GM19328 (cell line): ENCODE data around the gene HSFX4.
"Not testable (repeated sequence)": the region's sequence is repeated elsewhere in the genome, so short reads cannot be mapped to it uniquely, and the experiment has no call there.

Source experiments
- ATAC-seq: cut with Tn5 transposase; IDR thresholded peaks from one replicate; pipeline ENCODE4 v1.9.1; 2021; ENCODE audit warnings: mild to moderate bottlenecking, moderate library complexity; ENCODE audit not compliant: unreplicated experiment

Gene HSFX4, protein sequence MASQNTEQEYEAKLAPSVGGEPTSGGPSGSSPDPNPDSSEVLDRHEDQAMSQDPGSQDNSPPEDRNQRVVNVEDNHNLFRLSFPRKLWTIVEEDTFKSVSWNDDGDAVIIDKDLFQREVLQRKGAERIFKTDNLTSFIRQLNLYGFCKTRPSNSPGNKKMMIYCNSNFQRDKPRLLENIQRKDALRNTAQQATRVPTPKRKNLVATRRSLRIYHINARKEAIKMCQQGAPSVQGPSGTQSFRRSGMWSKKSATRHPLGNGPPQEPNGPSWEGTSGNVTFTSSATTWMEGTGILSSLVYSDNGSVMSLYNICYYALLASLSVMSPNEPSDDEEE

DNA sequence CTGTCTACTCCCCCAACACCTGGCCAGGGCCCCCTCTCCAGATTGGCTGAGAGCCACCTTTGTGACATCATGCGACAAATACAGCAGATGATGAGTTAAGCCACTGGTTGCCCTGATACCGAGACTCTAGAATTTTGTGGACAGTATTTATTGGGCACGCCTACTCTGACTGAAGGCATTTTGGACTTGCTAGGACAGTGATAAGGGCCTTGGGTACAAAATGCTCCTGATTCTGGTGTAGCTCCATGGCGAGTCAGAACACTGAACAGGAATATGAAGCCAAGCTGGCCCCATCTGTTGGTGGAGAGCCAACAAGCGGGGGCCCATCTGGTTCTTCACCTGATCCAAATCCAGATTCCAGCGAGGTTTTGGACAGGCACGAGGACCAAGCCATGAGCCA lies at the start of gene HSFX4:
Gene HSFX4 (plus strand): TSS at position 174 of the 400 bp plus-strand sequence. CDS start 72 bp downstream, at position 246.
- ATAC-seq = not testable (repeated sequence)

- ATAC-seq = no peak
These were observed 48.2 kb upstream of the HSFX4 start, which contains the start of gene MAGEA8 for GRCh38 chrX:149881081-149881711. Gene MAGEA8 (plus strand): TSS chrX:149881183. CDS start chrX:149884273, 3,090 bp downstream.

GRCh38 chrX:149890828-149891227 lies 38.5 kb upstream of the HSFX4 start:
- not testable (repeated sequence) for ATAC-seq

DNA sequence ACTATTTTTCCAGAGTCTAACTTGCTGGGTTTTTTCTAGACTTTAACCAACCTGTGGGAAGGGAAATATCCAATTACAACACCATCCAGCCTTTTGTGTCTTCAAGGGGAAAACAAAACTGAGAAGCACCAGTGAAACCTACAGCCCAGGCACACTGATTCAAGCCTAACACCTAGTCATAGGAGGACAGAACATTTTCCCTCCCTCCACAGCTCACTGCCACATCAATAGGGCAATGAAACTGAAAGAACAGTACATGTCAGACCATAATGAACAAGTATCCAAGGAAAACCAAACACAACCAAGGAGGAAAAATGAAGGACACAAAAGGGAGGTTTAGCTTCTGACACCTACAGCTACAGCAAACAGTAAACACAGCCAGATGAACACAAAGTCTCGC lies 30.8 kb upstream of the HSFX4 start:
- ATAC-seq = no peak

- ATAC-seq = peak; percentile 65
These were observed 25.3 kb upstream of the HSFX4 start for GRCh38 chrX:149903889-149904748.

GRCh38 chrX:149908308-149908707 lies 21.1 kb upstream of the HSFX4 start:
- ATAC-seq = no peak

DNA sequence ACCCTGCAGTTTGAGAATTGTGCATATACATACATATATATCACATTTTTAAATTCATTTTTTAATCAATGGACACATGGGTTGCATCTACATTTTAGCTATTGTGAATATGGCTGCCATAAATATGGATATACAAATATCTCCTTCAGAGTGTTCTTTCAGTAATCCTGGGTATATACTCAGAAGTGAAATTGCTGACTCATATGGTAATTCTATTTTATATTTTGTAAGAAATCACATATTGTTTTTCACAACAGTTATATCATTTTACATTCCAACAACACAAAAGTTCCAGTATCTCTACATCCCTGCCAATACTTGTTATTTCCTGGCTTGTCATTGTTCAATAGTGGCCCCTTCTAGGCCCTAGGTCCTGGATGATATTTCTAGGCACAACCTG lies 20.6 kb upstream of the HSFX4 start:
- no peak for ATAC-seq

DNA sequence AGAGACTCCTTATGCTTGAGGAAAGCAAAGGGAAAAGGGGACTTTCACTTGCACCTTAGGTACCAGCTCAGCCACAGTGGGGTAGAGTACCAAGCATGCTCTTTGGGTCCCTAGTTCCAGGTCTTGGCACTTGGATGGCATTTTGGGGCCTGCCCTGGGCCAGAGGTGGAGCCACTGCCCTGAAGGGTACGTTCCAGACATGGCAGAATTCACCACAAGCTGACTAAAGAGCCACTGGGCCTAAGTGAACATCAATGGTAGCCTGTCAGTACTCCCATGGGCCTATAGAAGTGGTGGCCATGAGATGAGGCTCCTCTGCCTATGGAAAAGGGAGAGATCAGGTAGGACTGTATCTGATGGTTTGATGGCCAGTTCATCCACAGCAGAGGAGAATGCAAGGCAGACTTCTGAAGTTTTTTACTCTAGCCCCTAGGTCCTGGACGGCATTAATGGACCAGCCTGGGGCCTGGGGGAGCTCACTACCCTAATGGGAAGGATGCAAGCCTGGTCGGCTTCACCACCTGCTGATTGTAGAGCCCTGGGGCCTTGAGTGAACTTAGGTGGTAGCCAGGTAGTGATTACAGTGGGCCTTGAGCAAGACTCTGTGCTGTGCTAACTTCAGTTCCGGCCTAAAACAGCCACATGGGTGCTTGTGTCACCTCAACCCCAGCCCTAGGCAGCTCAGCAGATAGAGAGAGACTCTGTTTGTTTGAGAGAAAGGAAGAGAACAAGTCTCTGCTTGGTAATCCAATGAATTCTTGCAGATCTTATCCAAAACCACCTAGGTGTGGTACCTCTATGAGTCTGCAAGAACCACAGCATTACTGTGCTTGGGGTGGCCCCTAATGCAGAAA lies 19.8 kb upstream of the HSFX4 start:
- no peak for ATAC-seq

DNA sequence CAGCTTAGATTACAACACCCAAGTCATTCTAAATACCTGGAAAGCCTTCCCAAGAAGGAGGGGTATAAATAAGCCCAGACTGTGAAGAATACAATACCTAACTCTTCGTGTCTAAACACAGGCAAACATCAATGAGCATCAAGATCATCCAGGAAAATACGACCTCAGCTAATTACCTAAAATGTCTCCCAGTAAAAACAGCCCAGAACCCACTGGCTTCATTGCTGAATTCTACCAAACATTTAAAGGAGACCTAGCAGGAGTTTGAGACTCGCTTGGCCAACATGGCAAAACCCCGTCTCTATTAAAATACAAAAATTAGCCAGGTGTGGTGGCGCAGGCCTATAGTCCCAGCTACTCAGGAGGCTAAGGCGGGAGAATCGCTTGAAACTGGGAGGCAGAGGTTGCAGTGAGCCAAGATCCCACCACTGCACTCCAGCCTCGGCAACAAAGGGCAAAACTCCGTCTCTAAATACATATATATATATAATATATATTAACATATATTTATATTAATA lies 19.1 kb upstream of the HSFX4 start:
- ATAC-seq = no peak

DNA sequence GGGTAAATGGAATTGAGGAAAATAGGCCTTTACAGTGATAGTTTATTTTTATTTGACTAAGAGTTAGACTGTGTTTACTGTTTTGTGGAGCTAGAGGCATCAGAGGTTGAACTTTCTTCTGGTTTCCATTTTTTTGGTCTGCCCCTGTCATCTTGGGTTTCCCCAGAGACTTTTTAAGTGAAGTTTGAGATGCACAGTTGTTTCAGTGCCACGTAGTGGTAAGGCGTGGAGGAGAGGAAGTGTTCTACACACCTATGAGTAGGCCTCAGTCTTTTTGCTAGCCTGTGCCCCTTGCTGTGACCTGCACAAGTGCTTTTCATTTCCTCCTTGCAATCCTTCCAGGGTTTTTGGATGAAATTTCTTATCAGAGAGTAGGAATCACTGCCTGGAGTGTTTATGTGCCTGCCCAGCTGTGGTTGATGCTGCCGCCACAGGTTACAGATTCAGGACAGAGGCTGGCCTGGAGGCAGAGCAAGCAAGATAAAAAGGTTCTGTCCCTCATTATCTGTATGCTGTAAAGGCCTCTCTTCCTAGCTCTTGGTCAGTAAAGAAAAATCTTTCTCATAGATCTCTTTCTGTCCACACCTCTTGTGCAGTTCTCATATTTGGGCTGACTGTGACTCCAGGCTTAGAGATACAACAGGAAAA lies 12.5 kb upstream of the HSFX4 start:
- ATAC-seq = peak; percentile 68

GRCh38 chrX:149923836-149924235 lies 5.5 kb upstream of the HSFX4 start:
- not testable (repeated sequence) for ATAC-seq

DNA sequence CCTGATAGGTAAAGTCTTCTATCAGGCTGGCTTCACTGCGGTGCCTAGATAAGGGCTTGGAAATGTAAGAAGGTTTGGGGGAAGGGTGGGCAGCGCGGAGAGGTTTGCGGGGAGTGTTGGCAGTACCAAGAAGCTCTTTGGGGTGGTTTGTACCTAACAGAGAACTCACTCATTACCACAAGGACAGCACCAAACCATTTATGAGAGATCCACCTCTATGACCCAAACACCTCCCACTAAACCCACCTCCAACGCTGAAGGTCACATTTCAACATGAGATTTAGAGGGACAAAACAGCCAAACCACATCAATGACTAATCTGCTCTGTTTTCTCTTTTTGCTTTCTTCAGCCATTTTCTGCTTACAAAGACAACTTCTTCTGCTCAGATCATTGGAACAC lies 4.9 kb upstream of the HSFX4 start:
- not testable (repeated sequence) for ATAC-seq

DNA sequence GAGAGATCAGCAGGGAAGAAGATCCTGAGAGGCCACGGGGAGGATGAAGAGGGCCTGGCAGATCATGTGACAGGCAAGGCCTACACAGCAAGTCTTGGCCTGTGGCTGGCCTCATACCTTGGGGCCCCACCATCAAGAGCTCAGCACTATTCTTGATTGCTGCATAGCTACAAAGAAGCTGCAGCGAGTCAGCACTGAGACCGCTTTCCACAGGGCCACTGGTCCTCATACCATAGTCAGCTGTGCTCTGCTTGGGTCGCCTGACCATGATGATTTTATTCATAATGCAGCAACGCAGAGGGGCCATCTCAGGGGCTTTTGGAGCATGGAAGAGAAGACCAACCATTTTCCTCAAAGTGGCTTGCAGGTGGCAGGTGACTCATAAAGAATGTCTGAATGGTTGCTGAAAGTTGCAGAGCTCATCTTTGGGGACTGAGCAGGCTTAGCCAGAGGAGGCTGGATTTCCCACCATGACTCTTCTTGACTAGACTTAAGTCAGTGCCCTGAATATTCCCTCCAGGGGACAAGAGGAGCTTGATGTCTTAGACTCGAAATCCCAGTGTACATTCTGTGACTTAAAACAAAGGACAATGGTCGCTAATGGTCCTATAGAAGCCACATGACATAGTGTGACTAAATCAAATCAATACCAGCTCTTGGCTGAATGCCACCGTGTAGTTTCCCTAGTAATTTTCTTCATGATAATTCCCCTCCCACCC lies 2.0 kb upstream of the HSFX4 start:
- not testable (repeated sequence) for ATAC-seq

GRCh38 chrX:149927964-149928258 lies 1.5 kb upstream of the HSFX4 start:
- not testable (repeated sequence) for ATAC-seq

GRCh38 chrX:149928635-149929034 lies 738 bp upstream of the HSFX4 start:
- ATAC-seq = not testable (repeated sequence)

DNA sequence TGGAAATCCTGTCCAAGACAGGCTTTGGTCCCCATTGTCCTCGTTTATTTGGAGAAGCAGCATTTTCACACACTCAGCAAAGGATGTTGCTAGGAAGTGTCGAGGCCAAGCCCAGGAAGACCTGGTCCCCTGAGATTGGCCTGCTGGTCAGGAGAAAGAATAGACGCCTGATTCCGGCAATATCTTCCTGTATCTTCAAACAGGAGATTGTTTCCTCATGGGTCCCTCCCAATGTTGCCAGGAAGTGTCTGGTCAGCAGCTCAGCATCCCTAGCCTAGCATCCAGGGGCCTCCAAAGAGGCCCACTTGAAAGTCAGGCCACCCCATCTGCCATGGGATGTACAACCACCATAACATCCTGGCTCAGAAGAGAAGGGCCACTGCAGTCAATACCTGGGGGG lies 2.0 kb downstream of the HSFX4 start:
- ATAC-seq = not testable (repeated sequence)

DNA sequence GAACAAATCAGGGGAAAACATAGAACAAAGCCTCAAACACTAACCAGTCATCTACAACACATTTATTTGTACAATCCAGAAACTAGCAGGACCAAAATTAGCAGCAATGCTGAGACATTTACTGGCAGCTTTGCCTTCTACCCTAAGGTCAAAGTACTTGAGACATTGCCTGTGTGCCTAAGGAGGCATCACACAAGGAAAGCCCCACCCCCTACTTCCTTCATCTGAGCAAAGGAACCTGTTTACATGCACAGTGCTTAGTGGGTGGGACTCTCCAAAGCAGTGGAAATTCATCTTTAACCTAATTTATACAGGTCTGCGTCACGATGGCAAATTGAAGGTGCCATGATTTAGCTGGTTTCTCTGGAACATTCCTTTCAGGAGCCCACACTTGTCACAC lies 2.8 kb downstream of the HSFX4 start:
- ATAC-seq = not testable (repeated sequence)

DNA sequence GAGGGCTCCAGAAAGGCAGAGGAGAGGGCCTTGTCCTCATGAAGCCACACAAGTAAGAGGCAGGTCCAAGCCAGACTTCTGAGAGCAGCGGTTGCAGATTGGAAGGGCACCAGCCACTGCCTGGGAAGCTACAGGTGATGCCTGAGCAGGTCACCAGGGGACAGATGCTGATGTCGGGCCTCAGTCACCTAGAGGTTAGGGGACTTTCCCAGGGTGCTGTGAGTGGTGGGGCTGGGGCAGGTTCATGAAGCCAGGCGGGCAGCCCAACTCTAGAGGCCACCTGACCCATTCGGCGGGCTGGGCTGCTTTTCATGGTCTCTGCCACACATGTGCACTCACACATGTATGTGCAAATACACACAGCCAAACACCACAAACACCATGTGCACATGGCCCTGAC lies 3.6 kb downstream of the HSFX4 start:
- not testable (repeated sequence) for ATAC-seq

- not testable (repeated sequence) for ATAC-seq
These were observed 4.2 kb downstream of the HSFX4 start for GRCh38 chrX:149933547-149933946.
